Stimulated activated CD8-positive, alpha-beta memory T cell treated with anti-CD3 and anti-CD28 coated beads, Interleukin-4, amount 100 ng/mL, for 4 hours (primary cell): ENCODE measurements around the gene MAGI1.
"Not testable (repeated sequence)": the region's sequence is repeated elsewhere in the genome, so short reads cannot be mapped to it uniquely, and the experiment has no call there.

Experiments used
- DNase-seq, 2 donors: peaks; one replicate each; pipeline ENCODE4 v3.0.0-alpha.2; 2020; ENCODE audit warnings: low read depth in 2 of 2, low spot score in 1 of 2

MAGI1 gene

GRCh38 chr3:65880350-65880749, 158.4 kb downstream of the MAGI1 start:
- DNase-seq, result no peak

- DNase-seq, result no peak
Measured at GRCh38 chr3:65879372-65879771, 159.3 kb downstream of the MAGI1 start.

GRCh38 chr3:65878831-65879230, 159.9 kb downstream of the MAGI1 start:
- no peak for DNase-seq

- no peak for DNase-seq
Measured at GRCh38 chr3:65877160-65877559, 161.6 kb downstream of the MAGI1 start.

- no peak for DNase-seq
Measured at GRCh38 chr3:65876028-65876420, 162.7 kb downstream of the MAGI1 start.

- no peak for DNase-seq
Measured at GRCh38 chr3:65875393-65876027, 163.2 kb downstream of the MAGI1 start.

- no peak for DNase-seq
Measured at GRCh38 chr3:65873869-65874268, 164.8 kb downstream of the MAGI1 start.

GRCh38 chr3:65873028-65873427, 165.7 kb downstream of the MAGI1 start:
- DNase-seq, result no peak

- no peak for DNase-seq
Measured at GRCh38 chr3:65871305-65872141, 167.2 kb downstream of the MAGI1 start.

- DNase-seq, result no peak
Measured at GRCh38 chr3:65869798-65870197, 168.9 kb downstream of the MAGI1 start.

GRCh38 chr3:65867463-65868210, 171.1 kb downstream of the MAGI1 start:
- DNase-seq, result no peak

GRCh38 chr3:65864357-65864904, 174.3 kb downstream of the MAGI1 start:
- no peak for DNase-seq

- no peak for DNase-seq
Measured at GRCh38 chr3:65861718-65862117, 177.0 kb downstream of the MAGI1 start.

- DNase-seq, result not testable (repeated sequence)
Measured at GRCh38 chr3:65859612-65860011, 179.1 kb downstream of the MAGI1 start.

GRCh38 chr3:65858749-65859148, 180.0 kb downstream of the MAGI1 start:
- DNase-seq, result no peak

- DNase-seq, result no peak
Measured at GRCh38 chr3:65857327-65857726, 181.4 kb downstream of the MAGI1 start.

GRCh38 chr3:65856907-65857306, 181.8 kb downstream of the MAGI1 start:
- DNase-seq, result no peak

GRCh38 chr3:65855370-65856100, 183.2 kb downstream of the MAGI1 start:
- no peak for DNase-seq

- DNase-seq, result no peak
Measured at GRCh38 chr3:65854606-65855304, 184.0 kb downstream of the MAGI1 start.

- DNase-seq, result no peak
Measured at GRCh38 chr3:65851827-65852226, 186.9 kb downstream of the MAGI1 start.
